ENCODE data around the gene KIRREL3.

DNA sequence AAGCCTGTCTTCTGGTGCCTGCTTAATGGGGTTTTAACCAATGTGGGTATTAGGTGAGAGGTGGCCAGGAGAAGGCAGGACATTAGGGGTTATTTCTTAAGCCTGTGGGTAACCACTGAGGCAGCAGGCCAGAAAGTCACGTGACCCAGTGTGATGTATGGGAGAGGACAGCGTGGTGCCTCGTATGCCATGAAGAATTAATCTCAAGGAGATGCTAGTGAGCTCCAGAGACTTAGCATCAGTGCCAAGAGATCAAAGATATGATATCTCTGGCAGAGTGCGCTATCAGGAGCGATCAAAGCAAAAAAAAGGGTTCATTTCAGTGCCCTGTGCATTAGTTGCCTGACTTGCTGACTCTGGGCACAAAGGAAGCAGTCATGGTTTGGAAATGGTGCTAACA, 275.5 kb downstream of the KIRREL3 start:
- TF ChIP-seq GATA2 (IDR thresholded peaks at IDR 0.05; ENCODE audit: low read depth, low read length) (peak; percentile 72), GATA3 (IDR thresholded peaks at IDR 0.05; ENCODE audit: low read depth, low read length) (no peak)
